ENCODE results near the gene CCDC68. TPM values are rescaled to one million over a fixed set of nuclear protein-coding genes. Genes with fewer than 3 reads are reported as not detected.

CCDC68 gene
- total RNA-seq, 1 experiment from 2014 or later: not detected

- ChIA-PET CTCF (no interaction called here), POLR2A (ENCODE audit: low non-redundant PET) (no interaction called here)
- BruUV-seq (replicated peaks): no TSS peak
- Histone ChIP-seq H3K36me3 (ENCODE audit: insufficient read depth, low read length, poor library complexity, severe bottlenecking) (no peaks in the 10 kb centered on the region), H3K4me1 (ENCODE audit: insufficient read depth, low read length, poor library complexity, severe bottlenecking) (peaks cover 13% of the 10 kb centered on the region), H3K4me3 (ENCODE audit: low read depth, low read length, poor library complexity, severe bottlenecking) (no peak overlapping the region), H3K9me3 (ENCODE audit: low read depth, low read length, poor library complexity, severe bottlenecking) (no peaks in the 10 kb centered on the region), H3K27me3 (replicated peaks; ENCODE audit: insufficient read depth, low read depth, low read length, poor library complexity) (no peaks in the 10 kb centered on the region), H3K27ac (ENCODE audit: low read depth, low read length, poor library complexity, severe bottlenecking) (no peak overlapping the region)
- intact Hi-C loops (cut with micrococcal nuclease; ENCODE audit: unreplicated experiment): no loop called here
- no peak for TF ChIP-seq EZH2 (IDR thresholded peaks at IDR 0.05; ENCODE audit: borderline replicate concordance, low read depth, low read length, poor library complexity, severe bottlenecking)
- no peak for TF ChIP-seq CTCF (conservative IDR thresholded peaks at IDR 0.05; ENCODE audit: low read depth, low read length)
- no peak for DNase-seq (ENCODE audit: low spot score)
Measured at GRCh38 chr18:54924948-54925347, 34.3 kb downstream of the CCDC68 start.

- no peaks in the 10 kb centered on the region for H3K9me3 ChIP-seq (ENCODE audit: low read depth, low read length, poor library complexity, severe bottlenecking)
- BruUV-seq (replicated peaks): no TSS peak
- CTCF ChIA-PET: no interaction called here
Measured at GRCh38 chr18:54923339-54923956, 35.8 kb downstream of the CCDC68 start.

GRCh38 chr18:54919412-54919811 lies 39.8 kb downstream of the CCDC68 start:
- no peaks in the 10 kb centered on the region for H3K27me3 ChIP-seq (replicated peaks; ENCODE audit: insufficient read depth, low read depth, low read length, poor library complexity)
- H3K27ac ChIP-seq (ENCODE audit: low read depth, low read length, poor library complexity, severe bottlenecking): no peak overlapping the region
- TF ChIP-seq CTCF (conservative IDR thresholded peaks at IDR 0.05; ENCODE audit: low read depth, low read length): no peak
- no peak for TF ChIP-seq EZH2 (IDR thresholded peaks at IDR 0.05; ENCODE audit: borderline replicate concordance, low read depth, low read length, poor library complexity, severe bottlenecking)
- ChIA-PET POLR2A (ENCODE audit: low non-redundant PET) (no interaction called here), CTCF (no interaction called here)
- no peaks in the 10 kb centered on the region for H3K9me3 ChIP-seq (ENCODE audit: low read depth, low read length, poor library complexity, severe bottlenecking)
- intact Hi-C loops (cut with micrococcal nuclease; ENCODE audit: unreplicated experiment): no loop called here
- DNase-seq (ENCODE audit: low spot score): no peak
- BruUV-seq (replicated peaks): no TSS peak
- peaks cover 10% of the 10 kb centered on the region for H3K4me1 ChIP-seq (ENCODE audit: insufficient read depth, low read length, poor library complexity, severe bottlenecking)
- no peaks in the 10 kb centered on the region for H3K36me3 ChIP-seq (ENCODE audit: insufficient read depth, low read length, poor library complexity, severe bottlenecking)
- no peak overlapping the region for H3K4me3 ChIP-seq (ENCODE audit: low read depth, low read length, poor library complexity, severe bottlenecking)

More at GRCh38 chr18:54923339-54923956, 35.8 kb downstream of the CCDC68 start:
- no peak overlapping the region for H3K4me3 ChIP-seq (ENCODE audit: low read depth, low read length, poor library complexity, severe bottlenecking)
- no peak overlapping the region for H3K27ac ChIP-seq (ENCODE audit: low read depth, low read length, poor library complexity, severe bottlenecking)
- H3K4me1 ChIP-seq (ENCODE audit: insufficient read depth, low read length, poor library complexity, severe bottlenecking): peaks cover 13% of the 10 kb centered on the region
- intact Hi-C loops (cut with micrococcal nuclease; ENCODE audit: unreplicated experiment): no loop called here
- POLR2A ChIA-PET (ENCODE audit: low non-redundant PET): no interaction called here
- TF ChIP-seq EZH2 (IDR thresholded peaks at IDR 0.05; ENCODE audit: borderline replicate concordance, low read depth, low read length, poor library complexity, severe bottlenecking) (no peak), CTCF (conservative IDR thresholded peaks at IDR 0.05; ENCODE audit: low read depth, low read length) (no peak)
- no peaks in the 10 kb centered on the region for H3K27me3 ChIP-seq (replicated peaks; ENCODE audit: insufficient read depth, low read depth, low read length, poor library complexity)
- no peak for DNase-seq (ENCODE audit: low spot score)
- no peaks in the 10 kb centered on the region for H3K36me3 ChIP-seq (ENCODE audit: insufficient read depth, low read length, poor library complexity, severe bottlenecking)

Measured in A673 (cell line).